A549 (cell line): ENCODE data around the gene MRPS6. TPM values are rescaled to one million over a fixed set of nuclear protein-coding genes. Genes with fewer than 3 reads are reported as not detected.

Source experiments
- ATAC-seq, 2 experiments: fragments of 200-7000 bp in 1 of 2; fragments of >200 bp in 1 of 2; cut with Nextera tagmentation in 1 of 2; cut with Tn5 transposase in 1 of 2; 3 replicates each; pipeline versions ENCODE4 v1.8.0 to v1.9.1; 2018 to 2020; ENCODE audit warnings: mild to moderate bottlenecking in 1 of 2, moderate library complexity in 1 of 2
- CTCF ChIA-PET: fragments of 300-600 bp; sonication (Branson Sonifier 250); formaldehyde crosslinking; extraction: SDS; loops from one replicate; lab custom pipeline; 2021; ENCODE audit warnings: antibody characterized with exemption, inconsistent platforms; lab: Yijun Ruan, JAX
- POLR2A ChIA-PET: fragments of 350-600 bp; formaldehyde crosslinking; extraction: SDS; loops from one replicate; lab custom pipeline; 2021; ENCODE audit warnings: antibody characterized with exemption, inconsistent platforms; lab: Yijun Ruan, JAX
- DNase-seq, 2 experiments: peaks; one replicate each; pipeline versions ENCODE4 v3.0.0 to v3.0.0-alpha.2; 2011 to 2016; ENCODE audit warnings: low read depth in 1 of 2, low spot score in 1 of 2
- FAIRE-seq: peaks from 2 replicates; lab custom pipeline; 2011; peaks lifted over from hg19 to GRCh38; lab: Jason Lieb, UNC
- H3K27ac ChIP-seq, 2 experiments: fragments of >200 bp; sonication (Bioruptor Twin); formaldehyde crosslinking; 3 replicates each; pipeline ENCODE4 v1.5.1; 2016 to 2017
- H3K4me1 ChIP-seq: fragments of >200 bp; sonication (Bioruptor Twin); formaldehyde crosslinking; 3 replicates; pipeline ENCODE4 v1.6.1; 2016
- H3K4me2 ChIP-seq: fragments of >200 bp; sonication (Bioruptor Twin); formaldehyde crosslinking; 3 replicates; pipeline ENCODE4 v1.6.1; 2016
- H3K4me3 ChIP-seq: fragments of >200 bp; sonication (Bioruptor Twin); formaldehyde crosslinking; 3 replicates; pipeline ENCODE4 v1.5.1; 2016
- H3K9me3 ChIP-seq: fragments of >200 bp; sonication (Bioruptor Twin); formaldehyde crosslinking; 3 replicates; pipeline ENCODE4 v1.6.1; 2016
- BHLHE40 ChIP-seq: IDR thresholded peaks from 2 replicates; pipeline ENCODE4 v1.6.1; 2012; ENCODE audit warnings: low read depth, low read length, inconsistent platforms
- CBX8 ChIP-seq: fragments of 200-600 bp; sonication (generic); IDR thresholded peaks from 2 replicates; pipeline ENCODE4 v1.6.1; 2016
- CHD2 ChIP-seq: fragments of 150-350 bp; IDR thresholded peaks from 2 replicates; pipeline ENCODE4 v1.6.1; 2014; ENCODE audit warnings: low read length; ENCODE audit not compliant: partially characterized antibody
- E2F6 ChIP-seq: IDR thresholded peaks from 2 replicates; pipeline ENCODE4 v1.6.1; 2012; ENCODE audit warnings: low read depth, borderline replicate concordance
- EHF ChIP-seq: fragments of 250-450 bp; sonication (Bioruptor Pico); IDR thresholded peaks from 2 replicates; pipeline ENCODE4 v1.5.0; 2020; ENCODE audit warnings: mild to moderate bottlenecking
- EHMT2 ChIP-seq: fragments of 200-600 bp; sonication (generic); IDR thresholded peaks from 2 replicates; pipeline ENCODE4 v1.6.1; 2016; ENCODE audit warnings: antibody characterized with exemption, low read depth, mild to moderate bottlenecking, moderate library complexity
- ELK1 ChIP-seq: fragments of 150-350 bp; IDR thresholded peaks from 2 replicates; pipeline ENCODE4 v1.6.1; 2014; ENCODE audit warnings: low read depth, mild to moderate bottlenecking, low read length
- EP300 ChIP-seq, 2 experiments: fragments of >200 bp; sonication (Bioruptor Twin); formaldehyde crosslinking; IDR thresholded peaks; 2 replicates in 1 of 2; 3 replicates in 1 of 2; pipeline ENCODE4 v1.6.1; 2016 to 2017
- FOSL2 ChIP-seq, 2 experiments: fragments of 450-650 bp in 1 of 2; fragments of >200 bp in 1 of 2; sonication (Bioruptor Twin) in 1 of 2; formaldehyde crosslinking; IDR thresholded peaks; 2 replicates each; pipeline versions ENCODE4 v1.5.0 to v1.6.1; 2016 to 2020; ENCODE audit warnings: mild to moderate bottlenecking in 1 of 2, moderate library complexity in 1 of 2
- FOXS1 ChIP-seq: fragments of 250-450 bp; sonication (Bioruptor Pico); IDR thresholded peaks from 2 replicates; pipeline ENCODE4 v1.5.0; 2020; ENCODE audit warnings: mild to moderate bottlenecking, moderate library complexity
- GATA3 ChIP-seq: IDR thresholded peaks from 2 replicates; pipeline ENCODE4 v1.6.1; 2012; ENCODE audit warnings: borderline replicate concordance
- HEYL ChIP-seq: fragments of 250-450 bp; sonication (Bioruptor Pico); IDR thresholded peaks from 2 replicates; pipeline ENCODE4 v1.8.0; 2021; ENCODE audit warnings: mild to moderate bottlenecking, moderate library complexity
- HMGXB4 ChIP-seq: fragments of 250-450 bp; sonication (Bioruptor Pico); IDR thresholded peaks from 2 replicates; pipeline ENCODE4 v1.5.0; 2021; ENCODE audit warnings: mild to moderate bottlenecking, moderate library complexity, borderline replicate concordance
- HOXA7 ChIP-seq: fragments of 250-450 bp; sonication (Bioruptor Pico); IDR thresholded peaks from 2 replicates; pipeline ENCODE4 v1.5.0; 2020; ENCODE audit warnings: mild to moderate bottlenecking, moderate library complexity
- HOXB13 ChIP-seq: fragments of 250-450 bp; sonication (Bioruptor Pico); IDR thresholded peaks from 2 replicates; pipeline ENCODE4 v1.5.0; 2020; ENCODE audit warnings: low read depth, mild to moderate bottlenecking, moderate library complexity
- KDM1A ChIP-seq: fragments of 200-600 bp; sonication (generic); IDR thresholded peaks from 2 replicates; pipeline ENCODE4 v1.6.1; 2016; ENCODE audit warnings: low read depth, mild to moderate bottlenecking
- MAFK ChIP-seq: fragments of 450-650 bp; IDR thresholded peaks from 2 replicates; pipeline ENCODE4 v1.6.1; 2014; ENCODE audit not compliant: partially characterized antibody
- MAZ ChIP-seq: fragments of 150-350 bp; IDR thresholded peaks from 2 replicates; pipeline ENCODE4 v1.6.1; 2014; ENCODE audit warnings: antibody characterized with exemption, low read depth, low read length, borderline replicate concordance
- MYC ChIP-seq: IDR thresholded peaks from 2 replicates; pipeline ENCODE4 v1.6.1; 2012; ENCODE audit warnings: mild to moderate bottlenecking, inconsistent platforms, low read length, improper control_type of control experiment, borderline replicate concordance
- NFE2L2 ChIP-seq: fragments of 150-350 bp; conservative IDR thresholded peaks from 2 replicates; pipeline ENCODE4 v1.6.1; 2014; ENCODE audit warnings: low read length
- NPAS2 ChIP-seq: fragments of 250-450 bp; sonication (Bioruptor Pico); IDR thresholded peaks from 2 replicates; pipeline ENCODE4 v1.8.0; 2022; ENCODE audit warnings: mild to moderate bottlenecking, moderate library complexity, borderline replicate concordance
- NR3C1 ChIP-seq: fragments of >200 bp; sonication (Bioruptor Twin); formaldehyde crosslinking; IDR thresholded peaks from 3 replicates; pipeline ENCODE4 v1.6.1; 2017
- POLR2AphosphoS2 ChIP-seq: conservative IDR thresholded peaks from 2 replicates; pipeline ENCODE4 v1.6.1; 2012; ENCODE audit warnings: low read length, improper control_type of control experiment, inconsistent platforms
- RAD21 ChIP-seq, 2 experiments: fragments of >200 bp in 1 of 2; sonication (Bioruptor Twin) in 1 of 2; formaldehyde crosslinking in 1 of 2; IDR thresholded peaks in 1 of 2; conservative IDR thresholded peaks in 1 of 2; 2 replicates in 1 of 2; 3 replicates in 1 of 2; pipeline ENCODE4 v1.6.1; 2012 to 2018; ENCODE audit warnings: inconsistent platforms in 1 of 2
- RCOR1 ChIP-seq: fragments of 150-350 bp; IDR thresholded peaks from 2 replicates; pipeline ENCODE4 v1.6.1; 2014; ENCODE audit warnings: antibody characterized with exemption, low read length, low read depth
- RFX5 ChIP-seq: fragments of 450-650 bp; IDR thresholded peaks from 2 replicates; pipeline ENCODE4 v1.7.1; 2014; ENCODE audit warnings: antibody characterized with exemption, mild to moderate bottlenecking, moderate library complexity
- RNF2 ChIP-seq: fragments of 200-600 bp; sonication (generic); IDR thresholded peaks from 2 replicates; pipeline ENCODE4 v1.6.1; 2016; ENCODE audit warnings: low read depth, mild to moderate bottlenecking, antibody characterized with exemption, moderate library complexity, borderline replicate concordance
- TFCP2L1 ChIP-seq: fragments of 250-450 bp; sonication (Bioruptor Pico); IDR thresholded peaks from 2 replicates; pipeline ENCODE4 v1.5.0; 2021; ENCODE audit warnings: mild to moderate bottlenecking
- ZFP36 ChIP-seq: fragments of 450-650 bp; IDR thresholded peaks from 2 replicates; pipeline ENCODE4 v1.6.1; 2014; ENCODE audit warnings: borderline replicate concordance; ENCODE audit not compliant: partially characterized antibody
- WGBS: methylation state at CpG from one replicate; pipeline ENCODE4 v1.1.6; 2017; ENCODE audit errors: missing lambda C conversion rate; 5-methylcytosine and 5-hydroxymethylcytosine counted together
- polyA plus RNA-seq, 4 experiments: library from polyadenylated mRNA; depleted of rRNA in 3 of 4; stranded (reverse); fragments of >200 nt; fragmentation: RNase III in 1 of 4; extraction: RNeasy Plus Mini Kit Qiagen cat#74134 plus additional on column Dnase treatment in 1 of 4; gene quantifications; 2 replicates in 3 of 4; 3 replicates in 1 of 4; pipeline ENCODE4 v1.2.3, GENCODE V29; 2011 to 2017

The MRPS6 gene
- polyA plus RNA-seq, 2 of the 4 experiments (the other 2 are of a cell fraction) = 26.9 to 57.4 TPM

- H3K4me3 ChIP-seq = no peak overlapping the region
- WGBS = 75% methylated on average over 5 of the region's 5 CpGs
- no peak for ATAC-seq
- TF ChIP-seq MYC (no peak), RAD21 (conservative IDR thresholded peaks at IDR 0.05 in 1 of 2, IDR thresholded peaks at IDR 0.05 in 1 of 2) (no peak), HOXA7 (CRISPR knock-in tag) (no peak), MAZ (no peak), EP300 (IDR thresholded peaks at IDR 0.05) (no peak), EHF (no peak), GATA3 (no peak), MAFK (no peak), ZFP36 (no peak), POLR2AphosphoS2 (no peak), HEYL (CRISPR knock-in tag) (no peak), RFX5 (no peak), RCOR1 (no peak), E2F6 (no peak), HMGXB4 (no peak), RNF2 (no peak), FOXS1 (CRISPR knock-in tag) (no peak)
- TF ChIP-seq, all 56 proteins: peak for 0
- Histone ChIP-seq H3K4me1 (peaks cover 19% of the 10 kb centered on the region), H3K27ac (no peak overlapping the region), H3K4me2 (no peak overlapping the region), H3K9me3 (no peaks in the 10 kb centered on the region)
- CTCF ChIA-PET = interaction anchor here (1.2 kb wide), 1 partner anchor 27 kb away, joined by 3 read pairs; no protein-coding TSS in a partner anchor
- DNase-seq (no peak), FAIRE-seq (no peak)
- POLR2A ChIA-PET = no interaction called here
Measured at GRCh38 chr21:34126691-34127090, 53.3 kb downstream of the MRPS6 start.

GRCh38 chr21:34128124-34128523, 54.7 kb downstream of the MRPS6 start:
- FAIRE-seq (no peak), ATAC-seq (no peak), DNase-seq (no peak)
- no peak overlapping the region for H3K4me3 ChIP-seq
- 83% methylated on average over 6 of the region's 6 CpGs for WGBS
- H3K4me1 ChIP-seq = peaks cover 19% of the 10 kb centered on the region
- ChIA-PET CTCF (interaction anchor here (1.0 kb wide), 1 partner anchor 74 kb away, joined by 3 read pairs; no protein-coding TSS in a partner anchor), POLR2A (no interaction called here)
- H3K27ac ChIP-seq = no peak overlapping the region
- no peak overlapping the region for H3K4me2 ChIP-seq
- TF ChIP-seq BHLHE40 (no peak), EHMT2 (no peak), ELK1 (no peak), FOSL2 (IDR thresholded peaks at IDR 0.05) (no peak), FOSL2 (CRISPR knock-in tag; IDR thresholded peaks at IDR 0.05) (no peak), KDM1A (no peak), TFCP2L1 (CRISPR knock-in tag) (no peak), NPAS2 (no peak), E2F6 (no peak), CBX8 (no peak), NFE2L2 (no peak), HOXB13 (CRISPR knock-in tag) (no peak), CHD2 (no peak), NR3C1 (no peak)
- TF ChIP-seq, all 56 proteins: peak for 0
- no peaks in the 10 kb centered on the region for H3K9me3 ChIP-seq
